Astrocyte (in vitro differentiated cells and primary cell): ENCODE results near the gene CACNA1H.

Experiments used
- CTCF ChIP-seq: IDR thresholded peaks from 2 replicates; pipeline ENCODE4 v1.5.1; 2011; ENCODE audit warnings: low read depth, mild to moderate bottlenecking, inconsistent platforms, low read length, moderate library complexity; ENCODE audit not compliant: insufficient read depth
- EZH2 ChIP-seq: IDR thresholded peaks from 2 replicates; pipeline ENCODE4 v1.6.1; 2012; ENCODE audit warnings: mild to moderate bottlenecking, low read length, inconsistent platforms; ENCODE audit not compliant: insufficient read depth

DNA sequence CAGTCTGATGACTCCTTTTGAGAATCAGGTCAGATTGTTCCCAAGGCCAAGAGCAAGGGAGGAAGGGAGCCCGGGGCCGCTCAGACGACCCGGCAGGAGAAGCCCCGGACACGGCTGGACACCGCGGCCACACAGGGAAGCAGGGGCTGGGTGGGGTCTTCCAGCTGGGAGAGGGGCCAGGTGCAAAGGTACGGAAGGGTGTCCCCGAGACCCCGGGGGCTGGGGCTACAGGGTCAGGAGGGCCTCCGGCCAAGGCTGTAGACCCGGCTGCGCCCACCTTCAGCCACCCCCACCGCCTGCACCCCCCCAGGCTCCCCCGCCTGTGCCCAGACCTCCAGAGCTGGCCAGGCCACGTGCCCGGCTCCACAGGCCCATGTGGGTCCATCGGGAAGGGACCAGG, 35.0 kb upstream of the CACNA1H start:
- TF ChIP-seq EZH2, result no peak
- TF ChIP-seq CTCF, result no peak
